GM12878 (cell line): ENCODE data around the gene PLOD2. TPM values are rescaled to one million over a fixed set of nuclear protein-coding genes. Genes with fewer than 3 reads are reported as not detected.

Experiments used
- ATAC-seq: fragments of 200-7000 bp; cut with Tn5 transposase; 3 replicates; pipeline ENCODE4 v1.9.1; 2020; ENCODE audit warnings: mild to moderate bottlenecking, moderate library complexity
- BruUV-seq: library from RNA; stranded (reverse); fragments of 400-500 nt; replicated peaks from 2 replicates; lab custom pipeline; 2021; lab: Mats Ljungman, UMichigan
- CTCF ChIA-PET: fragments of 300-600 bp; sonication (Branson Sonifier 250); formaldehyde crosslinking; extraction: SDS; loops from one replicate; lab custom pipeline; 2021; ENCODE audit warnings: inconsistent platforms; lab: Yijun Ruan, JAX
- POLR2A ChIA-PET: fragments of 350-600 bp; formaldehyde crosslinking; extraction: SDS; loops from one replicate; lab custom pipeline; 2021; ENCODE audit warnings: inconsistent platforms; lab: Charles Lee
- RAD21 ChIA-PET: fragments of 300-600 bp; sonication (Branson Sonifier 250); formaldehyde crosslinking; loops from one replicate; lab custom pipeline; 2023; ENCODE audit warnings: antibody characterized with exemption; ENCODE audit not compliant: unreplicated experiment; lab: Charles Lee
- SMC1A ChIA-PET: fragments of 300-600 bp; sonication (Branson Sonifier 250); formaldehyde crosslinking; loops from one replicate; lab custom pipeline; 2023; ENCODE audit not compliant: unreplicated experiment, uncharacterized antibody; lab: Charles Lee
- DNase-seq: peaks from one replicate; pipeline ENCODE4 v3.0.0-alpha.2; 2011; ENCODE audit warnings: low read depth, low spot score
- FAIRE-seq: peaks from 3 replicates; lab custom pipeline; 2011; peaks lifted over from hg19 to GRCh38; lab: Jason Lieb, UNC
- H2AFZ ChIP-seq: 2 replicates; pipeline ENCODE4 v1.6.0; 2011; ENCODE audit warnings: low read depth, low read length, control low read depth; ENCODE audit not compliant: control insufficient read depth
- H3K27ac ChIP-seq: 2 replicates; pipeline ENCODE4 v1.5.1; 2011; ENCODE audit warnings: control low read depth; ENCODE audit not compliant: control insufficient read depth, insufficient read depth
- H3K27me3 ChIP-seq, 2 experiments: replicated peaks in 1 of 2; 2 replicates each; pipeline versions ENCODE4 v1.6.0 to v1.6.1; 2011; ENCODE audit warnings: low read length in 1 of 2; ENCODE audit not compliant: control insufficient read depth in 2 of 2, insufficient read depth in 2 of 2
- H3K36me3 ChIP-seq, 2 experiments: 2 replicates each; pipeline ENCODE4 v1.5.1; 2011; ENCODE audit warnings: low read length in 1 of 2; ENCODE audit not compliant: control insufficient read depth in 2 of 2, insufficient read depth in 2 of 2
- H3K4me1 ChIP-seq: 2 replicates; pipeline ENCODE4 v1.6.1; 2011; ENCODE audit warnings: mild to moderate bottlenecking, low read length, moderate library complexity, mixed read lengths; ENCODE audit not compliant: control insufficient read depth, insufficient read depth
- H3K4me2 ChIP-seq: 2 replicates; pipeline ENCODE4 v1.6.0; 2011; ENCODE audit warnings: control low read depth; ENCODE audit not compliant: control insufficient read depth, insufficient read depth
- H3K4me3 ChIP-seq: fragments of 200-600 bp; sonication (generic); 2 replicates; pipeline ENCODE4 v1.5.1; 2016
- H3K79me2 ChIP-seq: 2 replicates; pipeline ENCODE4 v1.6.0; 2011; ENCODE audit warnings: low read length; ENCODE audit not compliant: control insufficient read depth, insufficient read depth
- H3K9ac ChIP-seq: 2 replicates; pipeline ENCODE4 v1.8.0; 2011; ENCODE audit warnings: low read length, control low read depth, mixed read lengths; ENCODE audit not compliant: control insufficient read depth, insufficient read depth
- H3K9me3 ChIP-seq: replicated peaks from 3 replicates; pipeline ENCODE4 v1.5.1; 2011; ENCODE audit warnings: mild to moderate bottlenecking, low read length; ENCODE audit not compliant: control insufficient read depth, insufficient read depth
- H4K20me1 ChIP-seq: 2 replicates; pipeline ENCODE4 v1.6.0; 2011; ENCODE audit not compliant: control insufficient read depth, insufficient read depth
- BACH1 ChIP-seq: fragments of 450-650 bp; IDR thresholded peaks from 2 replicates; pipeline ENCODE4 v1.6.1; 2017; ENCODE audit warnings: mild to moderate bottlenecking, borderline replicate concordance
- CEBPB ChIP-seq, 2 experiments: fragments of 150-350 bp in 1 of 2; IDR thresholded peaks; 2 replicates each; pipeline ENCODE4 v1.6.1; 2012 to 2014; ENCODE audit warnings: low read depth in 2 of 2, low read length in 2 of 2, borderline replicate concordance in 1 of 2, inconsistent platforms in 1 of 2
- CTCF ChIP-seq, 3 experiments: IDR thresholded peaks in 2 of 3; conservative IDR thresholded peaks in 1 of 3; 2 replicates each; pipeline ENCODE4 v1.5.1; 2011; ENCODE audit warnings: low read depth in 3 of 3, low read length in 3 of 3, mild to moderate bottlenecking in 3 of 3, control low read depth in 2 of 3, moderate library complexity in 2 of 3, inconsistent platforms in 1 of 3, mixed read lengths in 1 of 3; ENCODE audit not compliant: control insufficient read depth in 2 of 3, insufficient read depth in 1 of 3; ENCODE audit errors: extremely low read depth in 1 of 3
- CUX1 ChIP-seq: IDR thresholded peaks from 2 replicates; pipeline ENCODE4 v1.6.1; 2012; ENCODE audit warnings: improper control_type of control experiment, low read depth, low read length; ENCODE audit not compliant: insufficient replicate concordance
- FOXK2 ChIP-seq: fragments of 450-650 bp; IDR thresholded peaks from 2 replicates; pipeline ENCODE4 v1.6.1; 2017; ENCODE audit warnings: mild to moderate bottlenecking, moderate library complexity
- HCFC1 ChIP-seq: fragments of 150-350 bp; IDR thresholded peaks from 2 replicates; pipeline ENCODE4 v1.6.1; 2014; ENCODE audit warnings: low read length
- MTA2 ChIP-seq: fragments of 450-650 bp; IDR thresholded peaks from 2 replicates; pipeline ENCODE4 v1.6.1; 2016; ENCODE audit warnings: low read depth, mild to moderate bottlenecking, moderate library complexity
- RAD21 ChIP-seq: IDR thresholded peaks from 2 replicates; pipeline ENCODE4 v1.6.1; 2011; ENCODE audit warnings: mild to moderate bottlenecking, low read depth, low read length, moderate library complexity; ENCODE audit not compliant: insufficient read depth
- SKIL ChIP-seq: fragments of 450-650 bp; IDR thresholded peaks from 2 replicates; pipeline ENCODE4 v1.6.1; 2017; ENCODE audit warnings: mild to moderate bottlenecking, low read depth, inconsistent platforms; ENCODE audit not compliant: poor library complexity, severe bottlenecking
- SUPT20H ChIP-seq: IDR thresholded peaks from 2 replicates; pipeline ENCODE4 v1.6.1; 2011; ENCODE audit warnings: low read depth, mild to moderate bottlenecking, low read length, moderate library complexity, borderline replicate concordance; ENCODE audit not compliant: control insufficient read depth
- TCF3 ChIP-seq: IDR thresholded peaks from 2 replicates; pipeline ENCODE4 v1.6.1; 2012; ENCODE audit warnings: low read depth, mild to moderate bottlenecking, low read length, borderline replicate concordance; ENCODE audit not compliant: insufficient read depth
- ZBTB33 ChIP-seq: fragments of 450-650 bp; IDR thresholded peaks from 2 replicates; pipeline ENCODE4 v1.6.1; 2017; ENCODE audit warnings: mild to moderate bottlenecking
- whole genome bisulfite sequencing: methylation state at CpG from one replicate; pipeline ENCODE4 v1.1.6; 2016; ENCODE audit warnings: low lambda C conversion rate; ENCODE audit not compliant: insufficient replicate concordance, insufficient coverage; ENCODE audit errors: missing lambda C conversion rate; 5-methylcytosine and 5-hydroxymethylcytosine counted together
- in situ Hi-C: fragments of 300-500 bp; cut with MboI; formaldehyde crosslinking; loops from 9 replicates; pipeline ENCODE4 v1.14.3; 2018; ENCODE audit warnings: mixed read lengths
- intact Hi-C: fragments of 100-400 bp; cut with micrococcal nuclease; formaldehyde crosslinking; loops from one replicate; pipeline ENCODE4 v1.14.2; 2022; ENCODE audit not compliant: unreplicated experiment
- polyA plus RNA-seq, 11 experiments: library from polyadenylated mRNA; depleted of rRNA in 4 of 11; unstranded in 6 of 11; stranded (reverse) in 5 of 11; fragments of >200 nt; fragmentation: Nextera tagmentation in 4 of 11; fragmentation: Illumina TruSeq in 1 of 11; extraction: Ambion mirVana in 4 of 11; extraction: Trizol in 1 of 11; gene quantifications; 1 replicate in 1 of 11; 2 replicates in 10 of 11; pipeline versions ENCODE4 v1.2.1 to v1.2.3, GENCODE V29; 2011 to 2016; ENCODE audit warnings: inconsistent platforms in 2 of 11, missing spikeins in 2 of 11, low read depth in 1 of 11
- total RNA-seq, 4 experiments: library from RNA; depleted of rRNA in 3 of 4; stranded (reverse); fragments of >200 nt in 3 of 4; fragmentation: Illumina TruSeq in 1 of 4; extraction: Trizol in 1 of 4; gene quantifications; 2 replicates each; pipeline versions ENCODE4 v1.2.1 to v1.2.3, GENCODE V29; 2013 to 2021

PLOD2 gene
- total and polyA plus RNA-seq, 10 of the 15 experiments (the other 5 are each of a cell fraction or from before 2014, with no cell fraction given) = 0.03 to 0.56 (median 0.33) TPM; not detected in 4

- H3K4me1 ChIP-seq = no peaks in the 10 kb centered on the region
- no peak overlapping the region for H3K27ac ChIP-seq
- H2AFZ ChIP-seq = no peak overlapping the region
- SMC1A ChIA-PET = interaction anchor here (1.2 kb wide), 1 partner anchor 101 kb away, joined by 4 read pairs; no protein-coding TSS in a partner anchor
- no peaks in the 10 kb centered on the region for H3K79me2 ChIP-seq
- no TSS peak for BruUV-seq
- H3K4me3 ChIP-seq = no peak overlapping the region
- DNase-seq (no peak), FAIRE-seq (no peak), ATAC-seq (no peak)
- intact Hi-C loops (no loop called here), in situ Hi-C loops (no loop called here)
- no peak overlapping the region for H3K9ac ChIP-seq
- H4K20me1 ChIP-seq = no peaks in the 10 kb centered on the region
- WGBS = 44% methylated on average over 4 of the region's 4 CpGs
- peaks cover 0 to 1% of the 10 kb centered on the region in 2 experiments; a peak in 3 of 4 replicates for H3K27me3 ChIP-seq
- RAD21 ChIA-PET = no interaction called here
- CTCF ChIA-PET = interaction anchor here (2.8 kb wide), 1 partner anchor 23 kb away, joined by 9 read pairs; no protein-coding TSS in a partner anchor
- POLR2A ChIA-PET = no interaction called here
- H3K9me3 ChIP-seq = no peaks in the 10 kb centered on the region
- no peak overlapping the region for H3K4me2 ChIP-seq
- no peaks in the 10 kb centered on the region for H3K36me3 ChIP-seq
- no peak for TF ChIP-seq HCFC1
- TF ChIP-seq FOXK2 = no peak
- TF ChIP-seq TCF3 = no peak
- TF ChIP-seq BACH1 = no peak
- TF ChIP-seq CEBPB (IDR thresholded peaks at IDR 0.05; ENCODE audit: borderline replicate concordance in 1 of 2, low read depth in 2 of 2, low read length in 2 of 2) = no peak
- TF ChIP-seq CUX1 = no peak
- no peak for TF ChIP-seq SKIL
- no peak for TF ChIP-seq ZBTB33
- no peak for TF ChIP-seq MTA2
- TF ChIP-seq SUPT20H = no peak
- no peak for TF ChIP-seq RAD21
- TF ChIP-seq CTCF (IDR thresholded peaks at IDR 0.05 in 2 of 3, conservative IDR thresholded peaks at IDR 0.05 in 1 of 3; ENCODE audit: control insufficient read depth in 2 of 3, extremely low read depth in 1 of 3, insufficient read depth in 1 of 3, low read depth in 3 of 3, low read length in 3 of 3) = no peak
These were observed 5.4 kb upstream of the PLOD2 start for GRCh38 chr3:146166415-146166821.
